Amniotic stem cell (primary cell): Measurements from ENCODE around the gene KCNJ16.

Experiments
- DNase-seq: peaks from one replicate; lab custom pipeline; 2025; lab: John Stamatoyannopoulos, UW

Gene KCNJ16

DNA sequence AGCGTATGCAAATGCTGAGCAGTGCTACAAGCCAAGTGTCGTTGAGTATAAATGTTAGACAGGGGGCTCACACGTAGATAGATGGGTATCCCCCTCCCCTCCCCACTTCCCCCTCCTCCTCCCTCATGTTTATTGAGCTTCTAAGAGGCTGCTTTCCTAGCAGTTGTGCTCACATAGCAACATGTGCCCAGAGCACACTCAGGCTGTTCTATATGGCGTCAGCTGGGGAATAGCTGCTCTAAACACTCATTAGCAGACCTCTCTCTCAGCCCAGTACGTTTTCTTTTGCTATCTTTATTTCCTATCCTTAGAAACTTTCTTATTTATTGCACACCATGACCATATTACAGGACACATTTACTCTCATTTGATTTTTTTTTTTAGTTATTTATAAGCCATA, 96.1 kb downstream of the KCNJ16 start:
- DNase-seq, result no peak

DNA sequence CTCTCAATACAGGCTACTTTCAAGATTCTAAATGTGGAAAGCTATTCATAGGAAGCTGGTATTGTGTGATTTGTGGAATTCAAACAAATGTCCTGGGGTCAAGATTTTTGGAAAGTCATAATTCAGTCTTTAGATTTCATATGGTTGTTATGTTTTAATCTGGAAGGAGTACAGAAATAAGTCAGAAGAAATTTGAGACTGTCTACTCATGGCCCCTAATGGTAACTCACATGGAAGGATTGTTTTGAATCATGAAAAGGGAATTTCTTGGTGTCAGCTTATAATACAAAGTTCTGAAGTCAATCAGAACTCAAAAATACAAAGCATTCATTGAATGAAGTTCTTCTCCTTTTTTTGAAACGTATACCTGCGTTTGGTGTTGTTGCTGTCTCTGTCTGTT, 97.4 kb downstream of the KCNJ16 start:
- no peak for DNase-seq

DNA sequence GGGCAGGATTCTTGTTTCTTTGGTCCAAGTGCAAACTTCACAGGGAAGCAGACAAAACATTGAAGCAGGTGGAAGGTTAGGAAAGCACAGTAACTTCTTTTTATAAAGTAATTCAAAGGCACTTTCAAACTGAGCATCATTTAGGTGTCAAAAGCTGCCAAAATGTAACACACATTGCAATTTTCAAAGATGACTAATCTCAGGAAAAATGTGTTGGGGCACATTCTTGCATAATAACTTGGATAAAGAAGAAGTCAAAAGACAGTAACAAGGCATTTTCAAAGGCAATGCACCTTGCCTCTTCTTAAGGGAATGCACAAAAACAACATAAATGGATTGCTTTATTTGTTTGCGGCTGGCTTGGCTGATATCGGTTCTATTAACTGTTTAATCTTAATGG, 97.9 kb downstream of the KCNJ16 start:
- no peak for DNase-seq

DNA sequence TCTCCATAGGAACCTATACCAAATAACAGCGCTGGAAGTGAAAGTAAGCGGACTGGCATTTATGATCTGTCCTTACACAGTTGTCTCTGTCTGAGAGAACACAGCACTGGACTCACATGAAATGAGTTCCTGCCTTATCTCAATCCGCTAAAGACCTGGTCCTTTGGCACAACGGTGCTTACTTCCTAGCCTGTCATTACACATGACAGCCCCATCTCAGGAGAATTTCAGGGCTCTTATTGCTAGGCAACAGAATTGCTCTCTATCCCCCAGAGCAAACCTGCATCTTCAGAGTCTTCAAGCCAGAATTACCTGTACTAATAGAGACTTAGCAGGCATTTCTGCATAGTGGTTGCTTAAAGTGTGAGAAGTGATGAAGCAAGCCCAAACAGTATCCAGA, 98.7 kb downstream of the KCNJ16 start:
- DNase-seq, result no peak

DNA sequence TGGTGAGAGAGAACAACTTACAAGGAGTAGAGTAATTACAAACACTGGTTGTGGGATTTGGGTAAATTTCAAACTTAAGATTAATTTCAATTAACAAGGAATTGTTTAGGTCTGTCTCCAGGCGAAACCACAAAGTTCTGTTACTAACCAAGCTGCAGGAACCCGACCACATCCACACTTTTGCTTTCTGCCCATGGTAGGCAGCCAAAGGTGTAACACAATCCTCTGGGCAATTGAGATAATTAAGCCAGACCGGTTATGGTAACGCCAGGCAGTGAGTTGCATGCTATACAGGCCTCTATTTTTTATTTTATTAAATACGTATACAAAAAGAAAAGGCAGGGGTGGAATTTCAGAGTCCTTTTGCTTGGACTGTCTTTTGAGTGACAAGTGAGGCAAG, 106.4 kb downstream of the KCNJ16 start:
- no peak for DNase-seq

DNA sequence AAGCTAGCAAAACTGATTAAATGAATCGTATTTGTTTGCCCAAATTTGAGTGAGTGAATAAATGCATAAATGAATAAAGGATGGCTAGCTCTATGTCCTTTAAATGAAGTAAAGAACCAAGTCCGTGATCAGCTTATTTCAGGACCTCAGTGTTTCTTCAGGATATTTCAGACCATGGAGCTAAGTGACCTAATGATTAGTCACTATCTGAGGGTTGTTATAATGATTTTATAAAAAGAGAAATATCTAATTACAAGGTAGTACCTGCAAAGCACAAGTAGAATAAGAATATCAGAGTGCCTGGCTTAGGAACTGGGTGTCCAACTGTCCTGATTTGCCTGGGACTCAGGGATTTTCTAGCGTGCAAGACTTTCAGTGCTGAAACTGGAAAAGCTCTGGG, 106.8 kb downstream of the KCNJ16 start:
- no peak for DNase-seq

DNA sequence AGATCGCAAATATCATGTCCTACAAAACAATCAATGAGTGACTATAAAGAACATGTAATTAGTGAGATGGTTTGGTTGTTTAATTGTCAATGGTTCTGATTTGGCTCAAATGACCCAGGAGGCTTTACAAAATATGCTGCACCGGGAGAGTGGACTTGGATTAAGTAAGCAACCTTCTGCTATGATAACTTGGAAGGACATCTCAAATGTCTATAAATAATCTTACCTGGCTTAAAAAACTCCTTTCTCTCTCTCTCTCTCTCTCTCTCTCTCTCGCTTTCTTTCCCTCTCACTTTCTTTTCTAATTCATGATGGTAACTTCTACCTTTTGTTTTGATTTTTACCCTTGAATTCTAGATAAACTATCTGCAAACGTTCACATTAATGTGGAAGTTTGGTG, 108.5 kb downstream of the KCNJ16 start:
- DNase-seq, result no peak

- no peak for DNase-seq
These were observed 109.2 kb downstream of the KCNJ16 start for GRCh38 chr17:70184207-70184606.

DNA sequence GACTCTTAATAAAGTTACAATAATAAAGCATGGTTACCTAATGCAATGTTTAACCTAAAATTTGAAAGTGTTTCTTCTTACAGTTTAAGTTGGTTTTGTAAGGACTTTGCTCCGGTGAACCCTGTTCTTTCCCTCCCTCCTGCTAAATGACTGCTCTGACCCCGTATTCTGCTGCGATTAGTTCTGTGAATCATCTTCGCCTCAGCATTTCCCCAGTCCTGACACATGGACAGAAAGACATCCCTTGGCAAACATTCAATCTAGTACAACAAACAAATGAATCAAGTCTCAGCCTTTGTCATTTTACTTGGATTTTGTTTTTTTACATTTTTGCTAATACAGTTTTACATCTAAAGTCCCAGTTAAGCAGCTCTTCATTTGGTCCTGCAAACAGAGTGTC, 109.7 kb downstream of the KCNJ16 start:
- no peak for DNase-seq
